GM12872 (cell line): ENCODE data around the gene HGF.

Source experiments
- TF ChIP-seq, protein P1 (sequence below): IDR thresholded peaks from 3 replicates; pipeline ENCODE4 v1.5.1; 2011; ENCODE audit warnings: low read depth, mild to moderate bottlenecking, low read length, moderate library complexity; ENCODE audit not compliant: insufficient read depth

Gene HGF

DNA sequence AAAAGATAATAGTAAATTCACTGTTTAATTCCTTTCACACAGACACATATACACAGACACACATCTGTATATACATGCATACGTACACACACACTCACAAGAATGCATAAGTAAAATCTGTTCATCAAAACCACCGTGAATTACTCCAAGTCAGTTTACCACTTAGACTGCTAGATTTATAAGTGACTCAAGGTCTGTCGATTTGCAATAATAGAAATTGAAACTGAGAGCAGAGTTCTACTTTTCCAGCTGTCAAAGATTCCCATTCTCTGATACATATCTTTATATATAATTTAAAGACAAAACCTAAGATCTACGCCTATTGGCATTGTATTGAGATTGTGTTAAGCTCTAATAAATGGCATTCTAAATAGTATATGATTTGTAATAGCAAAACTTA, 9.9 kb upstream of the HGF start:
- TF ChIP-seq, protein P1, sequence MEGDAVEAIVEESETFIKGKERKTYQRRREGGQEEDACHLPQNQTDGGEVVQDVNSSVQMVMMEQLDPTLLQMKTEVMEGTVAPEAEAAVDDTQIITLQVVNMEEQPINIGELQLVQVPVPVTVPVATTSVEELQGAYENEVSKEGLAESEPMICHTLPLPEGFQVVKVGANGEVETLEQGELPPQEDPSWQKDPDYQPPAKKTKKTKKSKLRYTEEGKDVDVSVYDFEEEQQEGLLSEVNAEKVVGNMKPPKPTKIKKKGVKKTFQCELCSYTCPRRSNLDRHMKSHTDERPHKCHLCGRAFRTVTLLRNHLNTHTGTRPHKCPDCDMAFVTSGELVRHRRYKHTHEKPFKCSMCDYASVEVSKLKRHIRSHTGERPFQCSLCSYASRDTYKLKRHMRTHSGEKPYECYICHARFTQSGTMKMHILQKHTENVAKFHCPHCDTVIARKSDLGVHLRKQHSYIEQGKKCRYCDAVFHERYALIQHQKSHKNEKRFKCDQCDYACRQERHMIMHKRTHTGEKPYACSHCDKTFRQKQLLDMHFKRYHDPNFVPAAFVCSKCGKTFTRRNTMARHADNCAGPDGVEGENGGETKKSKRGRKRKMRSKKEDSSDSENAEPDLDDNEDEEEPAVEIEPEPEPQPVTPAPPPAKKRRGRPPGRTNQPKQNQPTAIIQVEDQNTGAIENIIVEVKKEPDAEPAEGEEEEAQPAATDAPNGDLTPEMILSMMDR: no peak

DNA sequence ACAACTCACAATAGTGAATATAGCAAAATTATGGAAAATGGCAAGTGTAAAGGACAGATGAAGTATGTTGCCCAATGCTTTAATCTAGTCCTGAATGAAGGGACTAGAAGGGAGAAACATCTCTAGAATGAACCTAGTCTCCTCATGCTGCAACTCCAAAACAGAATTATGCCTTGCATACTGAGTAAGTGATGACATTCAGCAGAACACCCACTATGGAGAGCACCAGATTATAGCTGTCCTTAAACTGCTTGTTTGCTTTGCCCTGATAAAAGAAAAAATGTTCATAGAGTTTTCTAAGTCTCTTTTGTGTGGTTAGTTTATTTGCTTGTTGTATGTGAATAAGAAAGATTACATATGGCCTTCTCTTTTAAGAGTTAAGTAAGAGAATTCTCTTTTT, 7.8 kb upstream of the HGF start:
- TF ChIP-seq, protein P1: no peak

DNA sequence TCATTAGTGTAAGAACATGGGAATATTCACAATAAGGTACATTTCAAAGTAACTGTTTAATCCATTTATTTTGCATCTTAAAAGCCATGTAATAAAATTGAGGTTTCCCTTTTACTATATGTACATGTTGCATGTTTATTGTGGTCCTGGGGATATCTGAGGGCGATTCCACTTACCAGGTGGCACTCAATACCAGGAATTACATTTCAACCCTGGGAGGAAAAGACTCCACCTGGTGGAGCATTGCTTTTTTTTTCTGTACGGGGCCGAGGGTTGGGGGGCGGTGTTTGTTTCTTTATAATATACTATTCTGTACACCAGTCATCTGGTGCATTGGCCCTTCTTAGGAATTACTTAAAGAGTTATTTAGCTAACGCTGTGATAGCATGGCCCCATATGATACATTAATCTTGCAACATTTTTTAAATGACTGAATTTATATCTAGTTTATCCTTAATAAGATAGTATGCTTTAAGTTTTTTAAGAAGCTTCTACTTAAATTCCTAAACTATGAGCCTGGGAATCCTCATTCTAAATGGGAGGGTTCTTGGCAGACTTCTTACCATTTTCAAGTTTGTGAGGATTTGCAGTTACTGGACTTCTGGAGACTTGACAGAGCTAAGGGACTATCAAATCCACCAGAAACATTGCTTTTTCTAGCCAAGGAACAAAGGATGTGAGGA, 7.2 kb upstream of the HGF start:
- TF ChIP-seq, protein P1: no peak

DNA sequence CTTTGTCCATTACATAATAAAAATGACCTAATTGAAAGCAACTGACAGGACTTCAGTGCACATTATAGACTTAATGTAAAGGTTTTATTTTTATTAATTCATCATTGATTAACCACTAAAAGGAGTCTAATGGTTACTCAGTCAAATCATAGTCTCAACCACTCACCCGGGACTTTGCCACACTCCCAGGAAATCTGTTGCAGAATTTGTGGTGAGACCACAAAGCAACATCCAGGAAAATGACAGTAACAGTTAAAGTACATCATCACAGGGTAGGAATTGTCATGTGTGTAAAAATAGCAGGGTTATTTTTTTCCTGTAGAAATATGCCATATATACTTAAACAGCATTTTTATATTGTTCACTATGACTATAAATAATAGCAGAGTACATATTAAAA, 6.3 kb upstream of the HGF start:
- TF ChIP-seq, protein P1: no peak

DNA sequence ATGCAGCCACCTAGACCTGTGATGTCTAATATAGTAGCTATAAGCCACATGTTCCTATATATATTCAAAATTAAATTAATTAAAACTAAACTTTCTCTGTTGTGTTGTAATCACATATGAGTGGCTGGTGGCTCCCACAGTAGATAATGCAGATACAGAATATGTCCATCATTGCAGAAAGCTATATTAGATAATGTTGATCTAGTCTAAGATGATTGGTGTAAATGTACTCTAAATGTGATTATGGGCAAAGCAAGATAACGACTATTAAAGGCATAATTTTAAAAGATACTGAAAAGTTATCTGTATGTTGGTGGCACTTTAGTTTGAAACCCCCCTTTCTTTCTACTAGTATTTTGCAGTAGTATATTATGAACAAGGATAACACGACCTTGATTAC, 5.7 kb upstream of the HGF start:
- TF ChIP-seq, protein P1: no peak

DNA sequence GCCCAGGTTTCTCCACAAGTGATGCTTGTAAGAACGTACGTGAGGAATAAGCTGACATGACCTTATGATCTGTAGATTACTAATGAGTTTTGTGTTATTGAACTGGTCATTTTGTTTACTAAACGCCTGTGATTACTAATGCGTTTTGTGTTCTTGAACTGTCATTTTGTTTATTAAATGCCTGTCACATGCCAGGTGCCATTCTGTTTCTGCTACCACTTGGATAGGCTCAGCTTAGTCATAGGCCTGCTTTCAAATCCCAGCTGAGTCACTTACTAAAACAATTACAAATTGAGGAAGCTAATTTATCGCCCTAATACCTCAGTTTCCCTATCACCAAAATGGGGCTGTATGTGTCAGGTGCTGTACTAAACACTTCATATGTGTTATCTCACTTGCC, 4.7 kb upstream of the HGF start:
- TF ChIP-seq, protein P1: no peak

DNA sequence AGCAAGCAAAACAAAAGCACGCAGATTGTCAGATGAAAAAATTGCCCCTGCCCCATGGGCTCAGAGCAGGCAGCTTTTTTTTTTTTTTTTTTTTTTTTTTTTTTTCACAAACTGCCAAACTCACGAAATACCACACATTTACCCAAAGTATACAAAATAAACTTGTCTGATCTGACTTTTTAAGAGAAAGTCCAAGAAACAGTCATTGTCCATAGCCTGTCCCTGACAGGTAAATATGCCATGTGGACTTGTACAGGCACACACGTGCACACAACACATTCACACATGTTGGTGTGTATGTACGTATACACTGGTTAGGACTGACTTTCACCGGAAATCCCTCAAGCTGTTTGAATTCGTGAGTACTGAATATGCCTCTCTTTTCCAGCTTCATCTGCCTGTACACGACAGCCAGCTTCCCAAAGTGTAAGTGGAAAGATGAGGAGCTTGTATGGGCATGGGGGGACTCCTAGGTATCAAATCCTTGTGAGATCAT, 929 bp upstream of the HGF start:
- TF ChIP-seq, protein P1: no peak
